Measurements from ENCODE around the gene ECM2.
"Not testable (repeated sequence)": the region's sequence is repeated elsewhere in the genome, so short reads cannot be mapped to it uniquely, and the experiment has no call there.

ECM2 gene

DNA sequence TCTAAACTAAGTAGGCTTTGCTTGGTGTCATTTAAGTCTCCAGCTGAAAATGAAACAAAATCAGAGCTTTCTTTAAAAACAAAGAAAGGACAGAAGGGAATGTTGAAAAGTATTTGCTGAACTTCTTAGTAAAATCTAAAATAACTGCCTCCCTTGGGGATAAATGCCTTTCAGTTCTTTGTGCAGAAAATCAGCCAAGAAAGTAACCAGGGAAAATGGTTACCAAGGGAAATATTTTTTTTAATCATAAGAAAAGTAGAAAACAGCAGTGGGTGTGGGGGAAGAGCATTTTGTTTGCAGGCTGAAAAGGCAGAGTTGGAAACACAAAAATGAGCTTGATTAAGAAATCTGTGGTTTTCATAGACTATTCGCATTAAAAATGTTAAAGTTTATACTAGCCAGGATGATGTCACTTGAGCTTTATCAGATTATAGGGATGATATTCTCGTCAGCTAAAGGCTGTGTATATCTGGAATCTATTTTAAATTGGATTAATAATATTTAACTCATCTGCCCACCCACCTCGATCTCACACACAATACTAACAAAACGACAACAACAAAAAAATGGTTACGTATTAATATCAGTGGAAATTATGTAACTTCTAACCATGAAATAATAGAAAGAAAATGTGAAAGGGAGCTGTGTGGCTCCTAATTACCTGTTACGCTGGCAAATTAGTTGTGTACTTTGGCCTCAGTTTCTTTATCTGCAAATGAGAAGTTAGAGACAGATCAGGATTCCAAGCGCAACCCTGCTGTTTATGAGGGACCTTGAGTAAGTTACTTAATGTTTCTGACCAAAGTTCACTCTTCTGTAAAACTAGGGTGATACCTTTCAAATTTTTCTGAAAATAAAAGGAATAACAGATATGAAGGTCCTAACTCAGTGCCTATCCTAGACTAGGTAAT, at the start of gene ECM2:
ECM2 (minus strand) TSS at position 51 of the 911 bp plus-strand sequence. CDS start 13,124 bp downstream, outside the sequence.
- DNase-seq (ENCODE audit: low read depth in 2 of 2): no peak

DNA sequence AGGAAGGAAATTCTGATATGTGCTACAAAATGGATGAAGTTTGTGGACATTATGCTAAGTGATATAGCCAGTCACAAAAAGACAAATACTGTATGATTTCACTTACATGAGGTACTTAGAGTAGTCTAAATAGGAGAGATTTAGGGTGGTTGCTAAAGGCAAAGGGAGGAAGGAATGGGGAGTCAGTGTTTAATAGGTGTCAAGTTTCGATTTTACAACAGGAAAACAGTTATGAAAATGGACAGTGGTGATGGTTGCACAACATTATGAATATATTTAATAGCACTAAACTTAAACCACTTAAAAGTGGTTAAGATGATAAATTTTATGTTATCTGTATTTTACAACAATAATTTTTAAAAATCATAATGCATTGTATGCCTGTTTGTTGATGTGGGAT, 40.4 kb upstream of the ECM2 start:
- DNase-seq (ENCODE audit: low read depth in 2 of 2): no peak

DNA sequence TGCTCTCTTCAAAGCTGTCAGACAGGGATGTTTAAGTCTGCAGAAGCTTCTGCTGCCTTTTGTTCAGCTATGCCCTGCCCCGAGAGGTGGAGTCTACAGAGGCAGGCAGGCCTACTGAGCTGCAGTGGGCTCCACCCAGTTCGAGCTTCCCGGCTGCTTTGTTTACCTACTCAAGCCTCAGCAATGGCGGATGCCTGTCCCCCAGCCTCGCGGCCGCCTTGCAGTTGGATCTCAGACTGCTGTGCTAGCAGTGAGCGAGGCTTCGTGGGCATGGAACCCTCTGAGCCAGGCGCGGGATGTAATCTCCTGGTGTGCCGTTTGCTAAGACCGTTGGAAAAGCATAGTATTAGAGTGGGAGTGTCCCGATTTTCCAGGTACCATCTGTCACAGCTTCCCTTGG, 37.8 kb upstream of the ECM2 start:
- not testable (repeated sequence) for DNase-seq (ENCODE audit: low read depth in 2 of 2)

DNA sequence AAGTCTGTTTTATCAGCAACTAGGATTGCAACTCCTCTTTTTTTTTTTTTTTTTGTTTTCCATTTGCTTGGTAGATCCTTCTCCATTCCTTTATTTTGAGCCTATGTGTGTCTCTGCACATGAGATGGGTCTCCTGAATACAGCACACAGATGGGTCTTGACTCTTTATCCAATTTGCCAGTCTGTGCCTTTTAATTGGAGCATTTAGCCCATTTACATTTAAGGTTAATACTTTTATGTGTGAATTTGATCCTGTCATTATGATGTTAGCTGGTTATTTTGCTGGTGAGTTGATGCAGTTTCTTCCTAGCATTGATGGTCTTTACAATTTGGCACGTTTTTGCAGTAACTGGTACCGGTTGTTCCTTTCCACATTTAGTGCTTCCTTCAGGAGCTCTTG, 36.1 kb upstream of the ECM2 start:
- DNase-seq (ENCODE audit: low read depth in 2 of 2): not testable (repeated sequence)

DNA sequence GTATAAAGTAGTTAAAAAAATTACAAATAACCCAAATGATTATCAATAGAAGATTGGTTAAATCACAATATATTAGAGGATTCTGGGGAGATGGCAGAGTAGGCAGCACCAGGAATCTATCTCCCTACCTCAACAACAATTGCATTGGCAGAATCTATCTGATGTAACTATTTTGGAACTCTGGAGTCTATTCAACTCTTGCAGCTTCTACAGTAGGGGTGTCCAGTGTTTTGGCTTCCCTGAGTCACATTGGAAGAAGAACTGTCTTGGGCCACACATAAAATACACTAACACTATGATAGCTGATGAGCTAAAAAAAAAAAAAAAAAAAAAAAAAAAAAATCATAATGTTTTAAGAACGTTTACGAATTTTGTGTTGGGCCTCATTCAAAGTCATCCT, 29.2 kb upstream of the ECM2 start:
- no peak for DNase-seq (ENCODE audit: low read depth in 2 of 2)

DNA sequence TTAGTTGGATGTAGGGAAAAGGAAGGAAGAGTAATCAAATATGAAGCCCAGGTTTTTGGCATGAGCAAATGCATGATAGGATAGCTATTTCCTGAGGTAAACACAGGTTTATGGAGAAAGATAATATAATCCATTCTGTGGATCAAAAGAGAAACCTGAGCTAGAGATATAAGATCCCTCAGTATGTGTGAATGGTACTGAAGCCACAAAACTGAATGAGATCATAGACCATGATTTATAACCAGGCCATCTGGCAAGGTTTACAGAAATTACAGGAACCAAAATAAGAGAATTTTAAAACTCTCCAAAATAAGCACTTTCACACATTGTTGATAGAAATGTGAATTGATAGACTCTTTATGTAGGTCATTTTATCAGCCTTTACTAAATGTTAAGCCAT, 28.7 kb upstream of the ECM2 start:
- no peak for DNase-seq (ENCODE audit: low read depth in 2 of 2)

DNA sequence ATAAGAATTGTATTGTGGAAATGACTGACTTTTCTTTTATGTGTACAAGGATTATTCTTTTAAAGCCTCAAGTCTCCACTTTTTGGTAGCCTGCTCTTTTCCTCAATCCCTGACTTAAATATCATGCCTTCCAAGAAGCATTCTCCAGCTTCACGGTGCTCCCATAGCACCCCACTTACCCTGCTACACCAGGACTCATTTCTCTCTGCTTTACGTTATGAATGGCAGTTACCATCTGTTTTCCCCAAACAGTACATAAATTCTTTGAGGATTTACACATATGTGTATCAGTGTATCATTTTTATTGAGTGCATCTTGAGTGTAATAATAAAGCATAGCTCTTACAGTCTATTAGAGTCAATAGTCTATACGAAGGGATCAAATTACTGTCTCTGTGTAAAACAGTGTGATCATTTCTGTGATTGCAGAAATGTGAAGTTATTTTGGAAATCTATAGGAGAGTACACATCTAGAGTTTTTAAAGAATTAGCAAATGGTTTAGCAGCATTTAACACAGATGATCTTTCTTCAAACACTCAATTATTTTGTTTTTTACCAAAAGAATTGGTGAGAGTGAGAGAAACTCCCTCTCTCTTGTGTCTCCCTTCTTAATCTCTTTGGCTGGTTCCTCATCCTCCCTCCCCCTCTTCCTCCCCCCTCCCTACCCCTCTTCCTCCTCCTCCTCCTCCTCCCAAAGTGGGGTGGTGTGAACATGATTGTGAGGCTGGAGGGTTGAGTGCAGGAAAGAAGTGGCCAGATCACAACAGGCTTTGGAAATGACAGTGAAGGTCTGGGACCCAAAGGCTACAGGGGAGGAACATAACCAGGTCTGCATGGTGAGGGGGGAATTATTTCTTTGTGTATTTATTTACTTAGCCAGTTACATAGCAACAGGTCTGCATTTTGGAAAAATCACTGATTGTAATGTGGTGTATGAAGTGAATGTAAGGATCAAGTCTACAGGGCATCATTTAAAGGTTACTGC, 27.6 kb upstream of the ECM2 start:
- no peak for DNase-seq (ENCODE audit: low read depth in 2 of 2)

DNA sequence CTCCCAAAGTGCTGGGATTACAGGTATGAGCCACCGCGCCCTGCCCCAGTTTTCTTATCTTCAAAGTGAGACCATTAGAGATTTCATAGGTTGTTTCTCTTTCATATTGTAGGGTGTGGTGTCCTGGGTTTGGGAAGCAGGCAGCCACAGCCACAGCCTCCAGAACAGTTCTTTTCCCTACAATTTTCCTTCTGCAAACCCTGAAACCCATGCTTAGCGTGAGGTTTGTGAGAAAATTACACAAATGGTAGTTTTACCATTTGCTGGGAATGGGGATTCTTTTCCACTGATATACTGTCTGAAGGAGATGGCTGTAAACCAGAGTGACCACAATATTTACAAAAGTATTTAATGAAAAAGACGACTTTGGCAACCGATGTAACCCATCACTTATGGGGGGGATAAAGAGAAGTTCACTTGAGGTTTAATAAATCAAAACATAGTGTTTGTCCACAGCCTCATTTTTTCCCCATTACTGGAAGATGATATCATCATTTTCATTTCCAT, 26.7 kb upstream of the ECM2 start:
- DNase-seq (ENCODE audit: low read depth in 2 of 2): no peak

DNA sequence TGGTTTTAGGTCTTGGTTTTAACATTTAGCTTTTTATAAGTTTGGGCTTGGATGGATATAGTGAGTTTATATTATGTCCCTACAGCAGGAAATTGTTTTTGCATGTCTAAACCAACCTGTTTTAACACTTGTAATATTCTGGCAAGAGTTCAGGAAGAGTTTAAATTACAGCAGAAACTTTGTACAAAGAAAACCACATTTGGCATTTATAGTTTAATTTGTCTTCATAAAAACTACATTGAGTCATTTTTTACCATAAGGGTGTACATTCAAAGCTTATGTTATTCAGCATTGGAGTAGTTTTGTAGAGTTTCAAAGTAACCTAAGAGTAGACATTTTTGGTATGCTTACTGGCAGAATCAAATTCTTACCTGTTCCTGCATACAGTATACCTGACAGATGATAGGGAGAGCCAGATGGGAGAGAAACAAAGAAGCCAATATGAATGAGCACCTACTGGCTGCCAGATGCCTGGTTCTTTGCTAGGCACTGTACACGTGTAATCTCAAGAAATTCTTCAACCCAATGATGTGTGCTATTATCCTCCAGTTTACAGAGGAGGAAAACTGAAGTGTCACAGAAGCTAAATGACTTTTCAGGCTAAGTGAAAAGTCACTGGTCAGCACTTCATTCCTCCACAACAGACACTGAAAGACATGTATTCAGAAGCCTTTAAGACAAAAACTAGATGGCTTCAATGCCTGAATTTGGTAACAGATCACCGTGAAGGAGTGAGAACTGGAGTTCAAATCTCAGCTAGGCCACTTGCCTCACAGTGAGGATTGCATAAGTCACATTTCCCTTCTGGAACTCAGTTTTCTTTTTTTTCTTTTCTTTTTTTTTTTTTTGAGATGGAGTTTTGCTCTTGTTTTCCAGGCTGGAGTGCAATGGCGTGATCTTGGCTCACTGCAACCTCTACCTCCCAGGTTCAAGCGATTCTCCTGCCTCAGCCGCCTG, 25.9 kb upstream of the ECM2 start:
- no peak for DNase-seq (ENCODE audit: low read depth in 2 of 2)

DNA sequence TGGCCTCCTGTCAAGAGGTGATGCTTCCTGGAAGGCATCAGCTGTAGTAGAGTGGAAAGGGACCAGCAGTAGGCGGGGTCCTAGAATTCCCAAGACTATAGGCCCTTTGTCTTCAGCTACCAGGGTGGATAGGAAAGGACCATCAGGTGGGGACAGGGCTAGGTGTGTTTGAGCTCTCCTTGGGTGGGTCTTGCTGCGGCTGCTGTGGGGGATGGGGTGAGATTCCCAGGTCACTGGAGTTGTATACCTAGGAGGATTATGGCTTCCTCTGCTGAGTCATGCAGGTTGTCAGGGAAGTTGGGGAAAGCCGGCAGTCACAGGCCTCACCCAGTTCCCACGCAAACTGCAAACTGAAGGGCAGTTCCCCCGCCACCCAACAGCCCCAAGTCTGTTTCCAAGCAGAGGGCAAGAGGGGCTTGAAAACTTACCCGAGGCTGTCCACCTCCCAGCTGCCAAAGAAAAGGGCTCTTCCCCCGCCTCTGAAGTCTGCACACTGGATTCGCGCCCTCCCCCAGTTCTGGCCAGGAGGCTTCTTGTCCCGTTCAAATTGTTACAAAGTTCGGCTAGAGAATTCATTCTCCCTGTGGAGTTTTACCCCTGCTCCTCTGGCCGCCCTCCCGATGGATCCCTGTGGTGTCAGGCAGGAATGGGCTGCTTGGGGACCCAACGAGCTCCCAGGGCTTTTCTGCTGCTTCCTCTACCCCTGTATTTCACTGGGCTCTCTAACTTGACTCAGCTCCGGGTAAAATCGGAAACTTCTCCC, 23.0 kb upstream of the ECM2 start:
- no peak for DNase-seq (ENCODE audit: low read depth in 2 of 2)

DNA sequence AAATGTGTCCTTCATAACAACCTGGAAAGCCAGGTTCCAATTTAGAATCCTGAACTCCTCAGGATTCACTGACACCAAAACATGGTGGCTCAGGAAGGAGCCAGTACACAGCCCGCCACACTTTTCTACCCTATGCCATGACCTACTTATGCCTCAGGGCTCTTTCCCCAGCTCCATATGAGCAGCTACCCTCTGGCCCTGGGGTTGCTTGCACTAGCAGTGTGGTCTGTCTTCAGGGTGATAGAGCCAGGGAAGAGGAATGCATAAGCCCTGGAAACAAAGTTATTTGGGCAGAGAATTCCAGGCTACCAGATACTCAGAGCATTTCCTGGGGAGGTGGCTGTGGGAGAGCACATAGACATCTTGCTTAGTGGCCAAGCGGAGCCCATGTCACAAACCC, 15.0 kb upstream of the ECM2 start:
- DNase-seq (ENCODE audit: low read depth in 2 of 2): no peak

DNA sequence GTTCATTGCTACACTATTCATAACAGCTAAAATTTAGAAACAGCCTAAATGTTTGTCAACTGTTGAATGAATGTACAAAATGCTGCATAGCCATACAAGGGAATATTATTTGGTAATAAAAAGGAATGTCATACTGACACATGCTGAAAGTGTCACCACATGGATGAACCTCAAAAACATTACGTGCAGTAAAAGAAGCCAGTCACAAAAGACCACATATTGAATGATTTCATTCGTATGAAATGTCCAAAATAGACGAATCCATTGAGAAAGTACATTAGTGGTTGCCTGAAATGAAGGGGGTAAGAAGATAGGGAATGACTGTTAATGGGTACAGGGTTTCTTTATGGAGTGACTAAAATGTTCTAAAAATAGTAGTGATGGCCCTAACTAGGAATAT, 11.6 kb upstream of the ECM2 start:
- DNase-seq (ENCODE audit: low read depth in 2 of 2): no peak

DNA sequence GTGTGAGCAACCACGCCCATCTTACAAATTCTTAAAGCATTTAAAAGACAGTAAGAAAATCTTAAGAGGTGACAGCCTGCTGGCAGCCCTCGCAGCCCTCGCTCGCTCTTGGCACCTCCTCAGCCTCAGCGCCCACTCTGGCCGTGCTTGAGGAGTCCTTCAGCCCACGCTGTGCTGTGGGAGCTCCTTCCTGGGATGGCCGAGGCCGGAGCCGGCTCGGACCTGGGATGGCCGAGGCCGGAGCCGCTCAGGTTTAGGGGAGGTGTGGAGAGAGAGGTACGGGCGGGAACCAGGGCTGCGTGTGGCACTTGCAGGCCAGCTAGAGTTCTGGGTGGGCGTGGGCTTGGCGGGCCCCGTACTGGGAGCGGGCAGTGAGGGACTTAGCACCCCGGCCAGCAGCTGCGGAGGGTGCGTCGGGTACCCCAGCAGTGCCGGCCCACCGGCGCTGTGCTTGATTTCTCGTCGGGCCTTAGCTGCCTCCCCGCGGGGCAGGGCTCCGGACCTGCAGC, 9.3 kb upstream of the ECM2 start:
- no peak for DNase-seq (ENCODE audit: low read depth in 2 of 2)

DNA sequence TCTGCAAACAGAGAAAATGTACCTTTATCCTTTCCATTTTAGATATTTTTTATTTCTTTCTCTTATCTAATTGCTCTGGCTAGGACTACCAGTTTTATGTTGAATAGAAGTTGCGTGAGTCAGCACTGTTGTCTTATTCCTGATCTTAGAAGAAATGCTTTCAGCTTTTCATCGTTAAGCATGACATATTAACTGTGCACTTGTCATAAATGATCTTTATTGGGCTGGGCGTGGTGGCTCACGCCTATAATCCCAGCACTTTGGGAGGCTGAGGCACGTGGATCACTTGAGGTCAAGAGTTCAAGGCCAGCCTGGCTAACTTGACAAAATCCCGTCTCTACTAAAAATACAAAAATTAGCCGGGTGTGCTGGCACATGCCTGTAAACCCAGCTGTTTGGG, 8.2 kb upstream of the ECM2 start:
- no peak for DNase-seq (ENCODE audit: low read depth in 2 of 2)

DNA sequence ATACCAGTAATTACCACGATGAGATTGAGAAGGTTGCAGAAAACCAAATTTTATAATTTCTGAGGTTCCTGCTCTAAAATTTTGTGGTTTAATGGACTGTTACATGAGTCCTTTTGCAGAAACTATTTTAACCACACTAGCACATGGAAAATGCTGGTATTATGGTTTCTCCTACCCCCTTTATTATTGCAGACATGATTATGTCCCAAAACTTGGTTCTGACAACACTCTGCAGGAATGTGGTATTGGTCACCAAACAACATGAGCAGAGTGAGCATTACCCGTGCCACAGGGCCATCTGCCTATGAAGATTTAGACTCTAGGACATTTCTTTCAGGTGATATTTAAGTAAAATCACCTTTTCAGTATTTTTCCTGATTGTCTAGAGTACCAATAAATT, 2.8 kb upstream of the ECM2 start:
- no peak for DNase-seq (ENCODE audit: low read depth in 2 of 2)

DNA sequence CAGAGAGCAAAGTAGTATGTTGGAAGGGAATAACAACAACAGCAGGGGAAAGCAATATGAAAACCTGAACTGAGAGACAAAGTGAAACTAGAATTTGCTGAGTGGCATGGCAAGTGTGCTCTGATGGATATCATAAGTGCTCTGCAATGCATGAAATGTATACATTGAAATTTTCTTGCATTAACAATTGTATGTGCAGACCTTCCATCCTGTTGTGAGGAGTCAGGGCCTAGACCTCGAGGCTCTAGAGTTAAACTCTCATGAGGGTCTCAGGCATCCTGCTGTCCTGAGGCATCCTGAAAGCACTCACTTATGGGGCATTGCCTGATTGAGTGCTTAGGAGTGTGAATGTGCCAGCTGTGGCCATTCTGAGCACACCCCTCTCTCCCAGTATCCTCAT, 1.1 kb downstream of the ECM2 start:
- no peak for DNase-seq (ENCODE audit: low read depth in 2 of 2)

DNA sequence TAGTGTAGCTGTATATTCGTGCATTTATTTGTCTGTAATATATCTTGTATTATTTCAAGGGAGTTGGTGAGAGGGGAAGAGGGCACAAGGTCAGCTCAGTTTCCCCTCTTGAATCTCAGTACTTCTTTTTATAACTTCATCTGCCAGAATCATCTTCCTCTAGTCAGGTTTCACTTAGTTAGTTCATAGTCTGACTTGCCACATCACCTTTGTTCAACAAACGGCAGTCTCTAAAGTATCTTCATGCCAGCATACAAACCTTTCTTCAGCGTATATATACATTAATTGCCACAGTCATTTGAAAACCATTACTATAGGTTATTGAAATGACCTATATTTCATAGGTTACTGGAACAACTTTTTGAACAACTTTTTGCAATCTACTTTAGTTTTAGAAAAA, 1.6 kb downstream of the ECM2 start:
- no peak for DNase-seq (ENCODE audit: low read depth in 2 of 2)

DNA sequence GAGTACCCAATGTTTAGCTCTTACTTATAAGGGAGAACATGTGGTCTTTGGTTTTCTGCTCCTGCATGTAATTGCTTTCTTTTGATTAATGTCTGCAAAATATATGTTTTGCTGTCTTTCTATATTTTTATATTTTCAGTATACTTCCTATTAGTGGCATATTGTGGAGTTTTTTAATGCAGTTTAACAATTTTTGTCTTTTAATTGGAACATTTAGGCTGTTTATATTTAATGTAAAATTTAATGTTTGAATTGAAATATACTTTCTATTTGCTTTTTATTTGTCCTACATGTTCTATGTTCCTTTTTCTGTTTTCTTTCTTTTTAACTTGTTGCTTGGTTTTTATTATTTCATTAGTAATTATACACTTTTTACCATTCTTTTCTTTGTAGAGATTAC, 4.9 kb downstream of the ECM2 start:
- no peak for DNase-seq (ENCODE audit: low read depth in 2 of 2)

DNA sequence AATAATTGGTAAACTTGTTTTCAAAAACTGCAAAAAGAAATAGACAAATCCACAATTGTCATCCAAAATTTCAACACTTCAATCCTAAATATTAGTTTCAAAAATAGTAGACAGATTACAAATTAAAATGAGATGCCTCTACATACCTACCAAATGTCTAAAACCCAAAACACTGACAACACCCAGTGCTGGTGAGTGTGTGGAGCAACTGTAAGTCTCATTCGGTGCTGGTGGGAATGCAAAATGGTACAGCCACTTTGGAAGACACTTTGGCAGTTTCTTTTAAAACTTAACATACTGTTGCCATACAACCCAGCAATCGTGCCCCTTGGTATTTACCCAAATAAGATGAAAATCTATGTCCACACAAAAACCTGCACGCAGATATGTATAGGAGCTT, 6.7 kb downstream of the ECM2 start:
- no peak for DNase-seq (ENCODE audit: low read depth in 2 of 2)

DNA sequence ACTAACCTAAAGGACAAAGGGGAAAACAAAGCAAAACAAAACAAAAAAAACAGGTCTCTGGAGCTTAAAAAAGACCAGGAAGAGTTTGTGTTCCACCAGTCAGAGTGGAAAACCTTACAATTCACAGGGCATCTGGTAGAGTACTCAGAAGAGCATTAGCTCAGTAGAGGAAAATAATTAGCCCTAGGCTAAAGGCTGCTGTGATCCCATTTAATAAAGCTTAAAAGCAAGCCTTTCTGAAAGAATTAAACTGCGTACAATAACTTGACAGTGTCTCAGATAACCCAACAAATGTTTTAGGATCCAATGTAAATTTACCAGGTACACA, 7.3 kb downstream of the ECM2 start:
- DNase-seq (ENCODE audit: low read depth in 2 of 2): no peak
